Measurements from ENCODE around the gene RYR1. TPM values are rescaled to one million over a fixed set of nuclear protein-coding genes. Genes with fewer than 3 reads are reported as not detected.
"Not testable (repeated sequence)": the region's sequence is repeated elsewhere in the genome, so short reads cannot be mapped to it uniquely, and the experiment has no call there.

Gene RYR1
- total RNA-seq, 2 experiments from 2014 or later, result 0.54 to 1.4 TPM

DNA sequence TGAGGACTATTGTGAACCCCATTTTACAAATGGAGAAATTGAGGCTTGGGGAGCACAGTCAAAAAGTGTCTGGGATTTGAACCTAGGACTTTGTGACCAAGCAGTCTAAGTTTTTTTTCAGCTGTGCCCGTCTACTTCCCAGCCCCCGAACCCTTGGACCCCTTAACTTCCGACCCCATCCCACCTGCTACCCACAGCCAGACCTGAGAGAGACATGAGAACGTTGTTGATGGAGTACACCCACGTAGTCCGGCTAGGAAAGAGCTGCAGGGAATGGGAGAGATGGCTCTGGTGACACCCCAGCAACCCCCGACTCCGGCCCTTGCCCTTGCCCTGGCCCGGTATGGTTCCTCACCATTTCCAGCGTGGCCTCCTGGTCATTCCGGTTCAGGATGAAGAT, 166.2 kb downstream of the RYR1 start:
- no peak overlapping the region for H3K4me3 ChIP-seq (ENCODE audit: low read depth, low read length, poor library complexity, severe bottlenecking)
- H2AFZ ChIP-seq (ENCODE audit: low read length), result no peak overlapping the region
- BruUV-seq (replicated peaks), result no TSS peak
- peaks cover 68% of the 10 kb centered on the region for H3K36me3 ChIP-seq (ENCODE audit: insufficient read depth, low read length)
- H3K4me1 ChIP-seq (ENCODE audit: insufficient read depth, low read length, poor library complexity, severe bottlenecking), result no peaks in the 10 kb centered on the region
- no peaks in the 10 kb centered on the region for H3K9me3 ChIP-seq (ENCODE audit: low read length)
- POLR2A ChIA-PET, result no interaction called here
- no peaks in the 10 kb centered on the region for H4K20me1 ChIP-seq (ENCODE audit: insufficient read depth, low read length)
- no peaks in the 10 kb centered on the region for H3K79me2 ChIP-seq (ENCODE audit: insufficient read depth, low read depth, low read length)
- intact Hi-C loops (cut with micrococcal nuclease; ENCODE audit: unreplicated experiment), result no loop called here
- no peaks in the 10 kb centered on the region for H3K9me2 ChIP-seq (ENCODE audit: insufficient read depth, low read length)
- CTCF ChIA-PET (ENCODE audit: unreplicated experiment), result interaction anchor here (0.6 kb wide), 1 partner anchor 458 kb away, joined by 3 read pairs; no protein-coding TSS in a partner anchor
- H3K27ac ChIP-seq (ENCODE audit: low read depth, low read length, poor library complexity, severe bottlenecking), result no peak overlapping the region
- no peak overlapping the region for H3K4me2 ChIP-seq (ENCODE audit: low read length)
- DNase-seq (ENCODE audit: low spot score), result no peak
- TF ChIP-seq EZH2phosphoT487 (IDR thresholded peaks at IDR 0.05; ENCODE audit: borderline replicate concordance, low read depth, low read length), result no peak
- TF ChIP-seq, protein P1, sequence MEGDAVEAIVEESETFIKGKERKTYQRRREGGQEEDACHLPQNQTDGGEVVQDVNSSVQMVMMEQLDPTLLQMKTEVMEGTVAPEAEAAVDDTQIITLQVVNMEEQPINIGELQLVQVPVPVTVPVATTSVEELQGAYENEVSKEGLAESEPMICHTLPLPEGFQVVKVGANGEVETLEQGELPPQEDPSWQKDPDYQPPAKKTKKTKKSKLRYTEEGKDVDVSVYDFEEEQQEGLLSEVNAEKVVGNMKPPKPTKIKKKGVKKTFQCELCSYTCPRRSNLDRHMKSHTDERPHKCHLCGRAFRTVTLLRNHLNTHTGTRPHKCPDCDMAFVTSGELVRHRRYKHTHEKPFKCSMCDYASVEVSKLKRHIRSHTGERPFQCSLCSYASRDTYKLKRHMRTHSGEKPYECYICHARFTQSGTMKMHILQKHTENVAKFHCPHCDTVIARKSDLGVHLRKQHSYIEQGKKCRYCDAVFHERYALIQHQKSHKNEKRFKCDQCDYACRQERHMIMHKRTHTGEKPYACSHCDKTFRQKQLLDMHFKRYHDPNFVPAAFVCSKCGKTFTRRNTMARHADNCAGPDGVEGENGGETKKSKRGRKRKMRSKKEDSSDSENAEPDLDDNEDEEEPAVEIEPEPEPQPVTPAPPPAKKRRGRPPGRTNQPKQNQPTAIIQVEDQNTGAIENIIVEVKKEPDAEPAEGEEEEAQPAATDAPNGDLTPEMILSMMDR (conservative IDR thresholded peaks at IDR 0.05; ENCODE audit: low read length), result no peak

DNA sequence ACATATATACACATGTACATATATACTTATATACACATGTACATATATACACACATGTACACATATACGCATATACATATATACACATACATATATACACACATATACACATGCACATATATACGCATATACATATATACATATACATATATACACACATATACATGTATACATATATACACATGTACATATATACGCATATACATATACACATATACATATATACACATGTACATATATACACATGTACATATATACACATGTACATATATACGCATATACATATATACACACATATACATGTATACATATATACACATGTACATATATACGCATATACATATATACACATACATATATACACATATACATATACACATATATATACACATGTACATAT, 169.4 kb downstream of the RYR1 start:
- H3K4me1 ChIP-seq (ENCODE audit: insufficient read depth, low read length, poor library complexity, severe bottlenecking); H3K9me3 ChIP-seq (ENCODE audit: low read length); CTCF ChIA-PET (ENCODE audit: unreplicated experiment); H3K4me2 ChIP-seq (ENCODE audit: low read length); H2AFZ ChIP-seq (ENCODE audit: low read length); H4K20me1 ChIP-seq (ENCODE audit: insufficient read depth, low read length); H3K27ac ChIP-seq (ENCODE audit: low read depth, low read length, poor library complexity, severe bottlenecking); intact Hi-C loops (cut with micrococcal nuclease; ENCODE audit: unreplicated experiment); H3K9me2 ChIP-seq (ENCODE audit: insufficient read depth, low read length); H3K79me2 ChIP-seq (ENCODE audit: insufficient read depth, low read depth, low read length); DNase-seq (ENCODE audit: low spot score); H3K4me3 ChIP-seq (ENCODE audit: low read depth, low read length, poor library complexity, severe bottlenecking); POLR2A ChIA-PET; BruUV-seq (replicated peaks): not testable (repeated sequence)
- peaks cover 74% of the 10 kb centered on the region for H3K36me3 ChIP-seq (ENCODE audit: insufficient read depth, low read length)

DNA sequence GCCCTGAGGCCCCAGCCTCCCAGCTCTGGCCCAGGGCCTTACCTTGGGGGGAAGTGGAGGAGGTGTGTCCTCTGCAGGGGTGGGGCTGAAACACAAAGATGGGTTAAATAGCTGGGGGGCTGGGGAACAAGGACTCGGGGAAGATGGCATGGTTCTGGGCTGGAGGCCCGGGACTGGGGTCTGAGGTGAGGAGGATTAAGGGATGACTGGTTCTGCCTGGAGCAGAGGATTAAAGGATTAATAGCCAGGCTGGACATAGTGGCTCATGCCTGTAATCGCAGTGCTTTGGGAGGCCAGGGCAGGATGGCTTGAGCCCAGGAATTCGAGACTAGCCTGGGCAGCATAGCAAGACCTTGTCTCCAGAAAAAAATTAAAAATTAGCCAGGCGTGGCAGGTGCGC, 172.6 kb downstream of the RYR1 start:
- TF ChIP-seq, protein P1 (conservative IDR thresholded peaks at IDR 0.05; ENCODE audit: low read length), result no peak
- no peak for TF ChIP-seq EZH2phosphoT487 (IDR thresholded peaks at IDR 0.05; ENCODE audit: borderline replicate concordance, low read depth, low read length)
- intact Hi-C loops (cut with micrococcal nuclease; ENCODE audit: unreplicated experiment), result no loop called here
- Histone ChIP-seq H3K27ac (ENCODE audit: low read depth, low read length, poor library complexity, severe bottlenecking) (no peak overlapping the region), H3K4me2 (ENCODE audit: low read length) (no peak overlapping the region), H3K9me3 (ENCODE audit: low read length) (no peaks in the 10 kb centered on the region), H3K79me2 (ENCODE audit: insufficient read depth, low read depth, low read length) (no peaks in the 10 kb centered on the region), H2AFZ (ENCODE audit: low read length) (no peak overlapping the region), H3K4me3 (ENCODE audit: low read depth, low read length, poor library complexity, severe bottlenecking) (no peak overlapping the region), H3K4me1 (ENCODE audit: insufficient read depth, low read length, poor library complexity, severe bottlenecking) (no peaks in the 10 kb centered on the region), H3K9me2 (ENCODE audit: insufficient read depth, low read length) (no peaks in the 10 kb centered on the region), H3K36me3 (ENCODE audit: insufficient read depth, low read length) (peaks cover 77% of the 10 kb centered on the region), H4K20me1 (ENCODE audit: insufficient read depth, low read length) (no peaks in the 10 kb centered on the region)
- BruUV-seq (replicated peaks), result no TSS peak
- ChIA-PET CTCF (ENCODE audit: unreplicated experiment) (no interaction called here), POLR2A (interaction anchor here (0.5 kb wide), 1 partner anchor 293 kb away, joined by 3 read pairs; no protein-coding TSS in a partner anchor)
- DNase-seq (ENCODE audit: low spot score), result no peak

Measured in OCI-LY7 (cell line).